K562 (cell line): ENCODE results near the gene SNCG.
"Not testable (repeated sequence)": the region's sequence is repeated elsewhere in the genome, so short reads cannot be mapped to it uniquely, and the experiment has no call there.

Experiments
- FOXP1 ChIP-seq: sonication (generic); formaldehyde crosslinking; IDR thresholded peaks from 2 replicates; pipeline ENCODE4 v1.8.0; 2022; ENCODE audit warnings: mild to moderate bottlenecking, missing genetic modification reagents
- KLF16 ChIP-seq: IDR thresholded peaks from 2 replicates; pipeline ENCODE4 v1.6.1; 2016; ENCODE audit warnings: antibody characterized with exemption
- NONO ChIP-seq, 2 experiments: fragments of 200-400 bp in 1 of 2; fragments of 450-650 bp in 1 of 2; formaldehyde crosslinking in 1 of 2; IDR thresholded peaks; 2 replicates each; pipeline ENCODE4 v1.6.1; 2017; ENCODE audit warnings: low read depth in 2 of 2, mild to moderate bottlenecking in 2 of 2, moderate library complexity in 2 of 2, low read length in 1 of 2
- RFX5 ChIP-seq: IDR thresholded peaks from 2 replicates; pipeline ENCODE4 v1.6.1; 2011; ENCODE audit warnings: low read depth, mild to moderate bottlenecking, improper control_type of control experiment, low read length
- ZNF324 ChIP-seq: fragments of 250-450 bp; sonication (Bioruptor Pico); IDR thresholded peaks from 2 replicates; pipeline ENCODE4 v1.4.0; 2020; ENCODE audit warnings: mild to moderate bottlenecking
- ZNF707 ChIP-seq: fragments of 250-450 bp; sonication (Bioruptor Pico); conservative IDR thresholded peaks from 2 replicates; pipeline ENCODE4 v1.8.0; 2022; ENCODE audit warnings: inconsistent platforms, mild to moderate bottlenecking, moderate library complexity
- TF ChIP-seq, protein P1 (sequence below): sonication (generic); formaldehyde crosslinking; IDR thresholded peaks from 2 replicates; pipeline ENCODE4 v1.5.0; 2020; ENCODE audit warnings: missing genetic modification reagents
- TF ChIP-seq, protein P2 (sequence below): IDR thresholded peaks from 3 replicates; pipeline ENCODE4 v1.6.1; 2011; ENCODE audit warnings: borderline replicate concordance, mild to moderate bottlenecking; ENCODE audit not compliant: insufficient read length, insufficient read depth

GRCh38 chr10:86991362-86991761 is 33.0 kb downstream of the SNCG start:
- TF ChIP-seq ZNF324; KLF16; NONO (IDR thresholded peaks at IDR 0.05; ENCODE audit: low read depth in 2 of 2, low read length in 1 of 2); FOXP1 (CRISPR knock-in tag); RFX5: not testable (repeated sequence)
- TF ChIP-seq, protein P1, sequence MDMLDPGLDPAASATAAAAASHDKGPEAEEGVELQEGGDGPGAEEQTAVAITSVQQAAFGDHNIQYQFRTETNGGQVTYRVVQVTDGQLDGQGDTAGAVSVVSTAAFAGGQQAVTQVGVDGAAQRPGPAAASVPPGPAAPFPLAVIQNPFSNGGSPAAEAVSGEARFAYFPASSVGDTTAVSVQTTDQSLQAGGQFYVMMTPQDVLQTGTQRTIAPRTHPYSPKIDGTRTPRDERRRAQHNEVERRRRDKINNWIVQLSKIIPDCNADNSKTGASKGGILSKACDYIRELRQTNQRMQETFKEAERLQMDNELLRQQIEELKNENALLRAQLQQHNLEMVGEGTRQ: not testable (repeated sequence)
- TF ChIP-seq, protein P2, sequence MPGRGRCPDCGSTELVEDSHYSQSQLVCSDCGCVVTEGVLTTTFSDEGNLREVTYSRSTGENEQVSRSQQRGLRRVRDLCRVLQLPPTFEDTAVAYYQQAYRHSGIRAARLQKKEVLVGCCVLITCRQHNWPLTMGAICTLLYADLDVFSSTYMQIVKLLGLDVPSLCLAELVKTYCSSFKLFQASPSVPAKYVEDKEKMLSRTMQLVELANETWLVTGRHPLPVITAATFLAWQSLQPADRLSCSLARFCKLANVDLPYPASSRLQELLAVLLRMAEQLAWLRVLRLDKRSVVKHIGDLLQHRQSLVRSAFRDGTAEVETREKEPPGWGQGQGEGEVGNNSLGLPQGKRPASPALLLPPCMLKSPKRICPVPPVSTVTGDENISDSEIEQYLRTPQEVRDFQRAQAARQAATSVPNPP: not testable (repeated sequence)
- peak; percentile 54 for TF ChIP-seq ZNF707 (CRISPR knock-in tag)
